WTC11 (cell line): Measurements from ENCODE around the gene MAML3. TPM values are rescaled to one million over a fixed set of nuclear protein-coding genes. Genes with fewer than 3 reads are reported as not detected.
A peak's percentile ranks its signal among the peaks of the same experiment; 100 is the strongest.

ENCODE experiments used
- ATAC-seq: fragments of 200-7000 bp; cut with Tn5 transposase; 2 replicates; pipeline ENCODE4 v1.10.0; 2021; ENCODE audit warnings: mild to moderate bottlenecking, moderate library complexity
- CTCF ChIA-PET: fragments of 300-600 bp; sonication (Branson Sonifier 250); formaldehyde crosslinking; loops from one replicate; lab custom pipeline; 2021; ENCODE audit warnings: antibody characterized with exemption; lab: Charles Lee
- POLR2A ChIA-PET: fragments of 350-600 bp; sonication (Branson Sonifier 250); formaldehyde crosslinking; loops from one replicate; lab custom pipeline; 2021; ENCODE audit warnings: antibody characterized with exemption; lab: Charles Lee
- DNase-seq: peaks from one replicate; pipeline ENCODE4 v3.0.0; 2021; ENCODE audit warnings: low spot score
- H3K27ac Mint-ChIP-seq: 2 replicates; pipeline ENCODE4 v1.8.0; 2021; ENCODE audit warnings: mixed read lengths
- H3K27me3 Mint-ChIP-seq: 2 replicates; pipeline ENCODE4 v1.8.0; 2021; ENCODE audit warnings: low read depth, mild to moderate bottlenecking, moderate library complexity, mixed read lengths
- H3K36me3 Mint-ChIP-seq: 2 replicates; pipeline ENCODE4 v1.8.0; 2021; ENCODE audit warnings: mixed read lengths
- H3K4me1 Mint-ChIP-seq: 2 replicates; pipeline ENCODE4 v1.8.0; 2022; ENCODE audit warnings: mixed read lengths
- H3K4me3 Mint-ChIP-seq: 2 replicates; pipeline ENCODE4 v1.8.0; 2021; ENCODE audit warnings: mild to moderate bottlenecking, moderate library complexity, mixed read lengths
- H3K9me3 Mint-ChIP-seq: 2 replicates; pipeline ENCODE4 v1.8.0; 2021; ENCODE audit warnings: mixed read lengths
- CBFB ChIP-seq: sonication (generic); formaldehyde crosslinking; IDR thresholded peaks from 2 replicates; pipeline ENCODE4 v1.8.1; 2022; ENCODE audit warnings: mild to moderate bottlenecking, low read depth, missing genetic modification reagents
- OVOL2 ChIP-seq: fragments of 250-450 bp; sonication (Bioruptor Pico); IDR thresholded peaks from 2 replicates; pipeline ENCODE4 v1.9.0; 2021; ENCODE audit warnings: mild to moderate bottlenecking, borderline replicate concordance
- ZBTB21 ChIP-seq: sonication (generic); formaldehyde crosslinking; IDR thresholded peaks from 2 replicates; pipeline ENCODE4 v1.8.1; 2023; ENCODE audit warnings: mild to moderate bottlenecking, missing genetic modification reagents, borderline replicate concordance
- ZNF138 ChIP-seq: sonication (generic); formaldehyde crosslinking; conservative IDR thresholded peaks from 2 replicates; pipeline ENCODE4 v1.8.1; 2022; ENCODE audit warnings: mild to moderate bottlenecking, moderate library complexity, missing genetic modification reagents
- ZNF219 ChIP-seq: sonication (generic); formaldehyde crosslinking; IDR thresholded peaks from 2 replicates; pipeline ENCODE4 v1.8.0; 2023; ENCODE audit warnings: missing genetic modification reagents, mild to moderate bottlenecking, borderline replicate concordance
- ZNF232 ChIP-seq: sonication (generic); formaldehyde crosslinking; IDR thresholded peaks from 2 replicates; pipeline ENCODE4 v1.8.0; 2022; ENCODE audit warnings: mild to moderate bottlenecking, missing genetic modification reagents
- ZNF317 ChIP-seq: sonication (generic); formaldehyde crosslinking; IDR thresholded peaks from 2 replicates; pipeline ENCODE4 v1.8.1; 2023; ENCODE audit warnings: low read depth, mild to moderate bottlenecking, moderate library complexity, missing genetic modification reagents, borderline replicate concordance
- ZNF416 ChIP-seq: fragments of 250-450 bp; sonication (Bioruptor Pico); IDR thresholded peaks from 2 replicates; pipeline ENCODE4 v1.9.0; 2021; ENCODE audit warnings: mild to moderate bottlenecking, inconsistent platforms
- total RNA-seq: library from RNA; stranded (reverse); gene quantifications from 3 replicates; pipeline ENCODE4 v1.2.3, GENCODE V29; 2021
- TF ChIP-seq, protein P1 (sequence below): fragments of 250-450 bp; sonication (Bioruptor Pico); IDR thresholded peaks from 2 replicates; pipeline ENCODE4 v1.9.0; 2021; ENCODE audit warnings: mild to moderate bottlenecking, borderline replicate concordance
- TF ChIP-seq, protein P2 (sequence below): fragments of 200-600 bp; IDR thresholded peaks from 2 replicates; pipeline ENCODE4 v1.8.0; 2022; ENCODE audit warnings: antibody characterized with exemption
- TF ChIP-seq, protein P3 (sequence below): sonication (generic); formaldehyde crosslinking; IDR thresholded peaks from 2 replicates; pipeline ENCODE4 v1.8.0; 2023; ENCODE audit warnings: missing genetic modification reagents, mild to moderate bottlenecking, borderline replicate concordance
- TF ChIP-seq, protein P4 (sequence below): sonication (generic); formaldehyde crosslinking; IDR thresholded peaks from 2 replicates; pipeline ENCODE4 v1.8.0; 2022; ENCODE audit warnings: mild to moderate bottlenecking, missing genetic modification reagents
- TF ChIP-seq, protein P5 (sequence below): sonication (generic); formaldehyde crosslinking; IDR thresholded peaks from 2 replicates; pipeline ENCODE4 v1.8.1; 2022; ENCODE audit warnings: mild to moderate bottlenecking, missing genetic modification reagents, moderate library complexity, borderline replicate concordance
- TF ChIP-seq, protein P6 (sequence below): fragments of 250-450 bp; sonication (Bioruptor Pico); conservative IDR thresholded peaks from 2 replicates; pipeline ENCODE4 v1.9.0; 2021; ENCODE audit warnings: mild to moderate bottlenecking
- TF ChIP-seq, protein P7 (sequence below): sonication (generic); formaldehyde crosslinking; IDR thresholded peaks from 2 replicates; pipeline ENCODE4 v1.8.1; 2023; ENCODE audit warnings: mild to moderate bottlenecking, missing genetic modification reagents, moderate library complexity
- TF ChIP-seq, protein P8 (sequence below): sonication (generic); formaldehyde crosslinking; IDR thresholded peaks from 2 replicates; pipeline ENCODE4 v1.8.1; 2023; ENCODE audit warnings: mild to moderate bottlenecking, moderate library complexity, missing genetic modification reagents

MAML3 gene
- total RNA-seq, 1 experiment from 2014 or later, result 7.4 TPM

DNA sequence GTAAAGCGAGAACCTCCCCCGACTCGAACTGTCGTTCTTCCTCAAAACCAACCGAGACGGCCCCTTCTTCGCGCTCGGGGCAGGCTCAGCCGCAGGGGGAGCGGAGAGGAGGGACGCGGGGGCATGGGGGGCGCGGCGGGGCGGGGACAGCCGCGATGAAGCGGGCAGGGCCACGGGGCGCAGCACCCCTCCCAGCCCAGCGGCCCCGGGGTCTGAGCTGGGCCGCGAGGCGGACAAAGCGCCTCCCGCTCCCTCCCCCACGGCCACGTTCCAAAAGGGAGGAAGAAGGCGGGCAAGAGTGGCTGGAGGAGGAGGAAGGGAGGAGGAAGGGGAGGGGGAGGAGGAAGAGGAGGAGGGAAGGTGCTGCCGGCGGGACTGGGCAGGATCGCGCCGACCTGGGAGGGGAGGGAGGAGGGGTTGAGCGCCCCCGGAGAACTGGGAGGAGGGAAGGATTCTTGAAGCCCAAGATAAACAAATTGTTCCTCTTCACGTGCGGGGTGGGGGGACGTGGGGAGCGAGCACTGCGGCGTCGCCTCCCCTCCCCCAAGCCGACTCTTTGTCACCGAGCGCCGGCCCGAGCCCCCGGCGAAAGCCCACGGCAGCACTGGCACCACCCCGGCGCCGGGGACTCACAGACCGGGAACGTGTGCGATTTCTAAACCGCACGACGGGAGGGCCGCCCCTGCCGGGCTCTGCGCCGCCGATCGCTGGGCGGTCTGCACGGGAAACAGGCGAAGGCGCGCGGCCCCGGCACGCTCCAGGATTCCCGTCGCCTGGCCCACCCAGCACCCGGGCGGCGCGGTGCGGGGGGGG is 2.9 kb downstream of the MAML3 start (continued):
- TF ChIP-seq, protein P1, sequence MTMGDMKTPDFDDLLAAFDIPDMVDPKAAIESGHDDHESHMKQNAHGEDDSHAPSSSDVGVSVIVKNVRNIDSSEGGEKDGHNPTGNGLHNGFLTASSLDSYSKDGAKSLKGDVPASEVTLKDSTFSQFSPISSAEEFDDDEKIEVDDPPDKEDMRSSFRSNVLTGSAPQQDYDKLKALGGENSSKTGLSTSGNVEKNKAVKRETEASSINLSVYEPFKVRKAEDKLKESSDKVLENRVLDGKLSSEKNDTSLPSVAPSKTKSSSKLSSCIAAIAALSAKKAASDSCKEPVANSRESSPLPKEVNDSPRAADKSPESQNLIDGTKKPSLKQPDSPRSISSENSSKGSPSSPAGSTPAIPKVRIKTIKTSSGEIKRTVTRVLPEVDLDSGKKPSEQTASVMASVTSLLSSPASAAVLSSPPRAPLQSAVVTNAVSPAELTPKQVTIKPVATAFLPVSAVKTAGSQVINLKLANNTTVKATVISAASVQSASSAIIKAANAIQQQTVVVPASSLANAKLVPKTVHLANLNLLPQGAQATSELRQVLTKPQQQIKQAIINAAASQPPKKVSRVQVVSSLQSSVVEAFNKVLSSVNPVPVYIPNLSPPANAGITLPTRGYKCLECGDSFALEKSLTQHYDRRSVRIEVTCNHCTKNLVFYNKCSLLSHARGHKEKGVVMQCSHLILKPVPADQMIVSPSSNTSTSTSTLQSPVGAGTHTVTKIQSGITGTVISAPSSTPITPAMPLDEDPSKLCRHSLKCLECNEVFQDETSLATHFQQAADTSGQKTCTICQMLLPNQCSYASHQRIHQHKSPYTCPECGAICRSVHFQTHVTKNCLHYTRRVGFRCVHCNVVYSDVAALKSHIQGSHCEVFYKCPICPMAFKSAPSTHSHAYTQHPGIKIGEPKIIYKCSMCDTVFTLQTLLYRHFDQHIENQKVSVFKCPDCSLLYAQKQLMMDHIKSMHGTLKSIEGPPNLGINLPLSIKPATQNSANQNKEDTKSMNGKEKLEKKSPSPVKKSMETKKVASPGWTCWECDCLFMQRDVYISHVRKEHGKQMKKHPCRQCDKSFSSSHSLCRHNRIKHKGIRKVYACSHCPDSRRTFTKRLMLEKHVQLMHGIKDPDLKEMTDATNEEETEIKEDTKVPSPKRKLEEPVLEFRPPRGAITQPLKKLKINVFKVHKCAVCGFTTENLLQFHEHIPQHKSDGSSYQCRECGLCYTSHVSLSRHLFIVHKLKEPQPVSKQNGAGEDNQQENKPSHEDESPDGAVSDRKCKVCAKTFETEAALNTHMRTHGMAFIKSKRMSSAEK (CRISPR knock-in tag), result no peak
- TF ChIP-seq ZNF219 (CRISPR knock-in tag) (no peak), ZNF138 (CRISPR knock-in tag) (no peak; the same call in 1 of the 2 replicates), ZNF317 (CRISPR knock-in tag) (no peak; the same call in 1 of the 2 replicates), ZNF232 (CRISPR knock-in tag) (no peak), ZBTB21 (CRISPR knock-in tag) (no peak; the same call in 1 of the 2 replicates), ZNF416 (no peak)
- TF ChIP-seq, protein P2, sequence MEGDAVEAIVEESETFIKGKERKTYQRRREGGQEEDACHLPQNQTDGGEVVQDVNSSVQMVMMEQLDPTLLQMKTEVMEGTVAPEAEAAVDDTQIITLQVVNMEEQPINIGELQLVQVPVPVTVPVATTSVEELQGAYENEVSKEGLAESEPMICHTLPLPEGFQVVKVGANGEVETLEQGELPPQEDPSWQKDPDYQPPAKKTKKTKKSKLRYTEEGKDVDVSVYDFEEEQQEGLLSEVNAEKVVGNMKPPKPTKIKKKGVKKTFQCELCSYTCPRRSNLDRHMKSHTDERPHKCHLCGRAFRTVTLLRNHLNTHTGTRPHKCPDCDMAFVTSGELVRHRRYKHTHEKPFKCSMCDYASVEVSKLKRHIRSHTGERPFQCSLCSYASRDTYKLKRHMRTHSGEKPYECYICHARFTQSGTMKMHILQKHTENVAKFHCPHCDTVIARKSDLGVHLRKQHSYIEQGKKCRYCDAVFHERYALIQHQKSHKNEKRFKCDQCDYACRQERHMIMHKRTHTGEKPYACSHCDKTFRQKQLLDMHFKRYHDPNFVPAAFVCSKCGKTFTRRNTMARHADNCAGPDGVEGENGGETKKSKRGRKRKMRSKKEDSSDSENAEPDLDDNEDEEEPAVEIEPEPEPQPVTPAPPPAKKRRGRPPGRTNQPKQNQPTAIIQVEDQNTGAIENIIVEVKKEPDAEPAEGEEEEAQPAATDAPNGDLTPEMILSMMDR, result no peak
- TF ChIP-seq, protein P3, sequence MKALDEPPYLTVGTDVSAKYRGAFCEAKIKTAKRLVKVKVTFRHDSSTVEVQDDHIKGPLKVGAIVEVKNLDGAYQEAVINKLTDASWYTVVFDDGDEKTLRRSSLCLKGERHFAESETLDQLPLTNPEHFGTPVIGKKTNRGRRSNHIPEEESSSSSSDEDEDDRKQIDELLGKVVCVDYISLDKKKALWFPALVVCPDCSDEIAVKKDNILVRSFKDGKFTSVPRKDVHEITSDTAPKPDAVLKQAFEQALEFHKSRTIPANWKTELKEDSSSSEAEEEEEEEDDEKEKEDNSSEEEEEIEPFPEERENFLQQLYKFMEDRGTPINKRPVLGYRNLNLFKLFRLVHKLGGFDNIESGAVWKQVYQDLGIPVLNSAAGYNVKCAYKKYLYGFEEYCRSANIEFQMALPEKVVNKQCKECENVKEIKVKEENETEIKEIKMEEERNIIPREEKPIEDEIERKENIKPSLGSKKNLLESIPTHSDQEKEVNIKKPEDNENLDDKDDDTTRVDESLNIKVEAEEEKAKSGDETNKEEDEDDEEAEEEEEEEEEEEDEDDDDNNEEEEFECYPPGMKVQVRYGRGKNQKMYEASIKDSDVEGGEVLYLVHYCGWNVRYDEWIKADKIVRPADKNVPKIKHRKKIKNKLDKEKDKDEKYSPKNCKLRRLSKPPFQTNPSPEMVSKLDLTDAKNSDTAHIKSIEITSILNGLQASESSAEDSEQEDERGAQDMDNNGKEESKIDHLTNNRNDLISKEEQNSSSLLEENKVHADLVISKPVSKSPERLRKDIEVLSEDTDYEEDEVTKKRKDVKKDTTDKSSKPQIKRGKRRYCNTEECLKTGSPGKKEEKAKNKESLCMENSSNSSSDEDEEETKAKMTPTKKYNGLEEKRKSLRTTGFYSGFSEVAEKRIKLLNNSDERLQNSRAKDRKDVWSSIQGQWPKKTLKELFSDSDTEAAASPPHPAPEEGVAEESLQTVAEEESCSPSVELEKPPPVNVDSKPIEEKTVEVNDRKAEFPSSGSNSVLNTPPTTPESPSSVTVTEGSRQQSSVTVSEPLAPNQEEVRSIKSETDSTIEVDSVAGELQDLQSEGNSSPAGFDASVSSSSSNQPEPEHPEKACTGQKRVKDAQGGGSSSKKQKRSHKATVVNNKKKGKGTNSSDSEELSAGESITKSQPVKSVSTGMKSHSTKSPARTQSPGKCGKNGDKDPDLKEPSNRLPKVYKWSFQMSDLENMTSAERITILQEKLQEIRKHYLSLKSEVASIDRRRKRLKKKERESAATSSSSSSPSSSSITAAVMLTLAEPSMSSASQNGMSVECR (CRISPR knock-in tag), result 0 out of 2 replicates have a peak, but pooled peaks have one; percentile 36
- TF ChIP-seq, protein P4, sequence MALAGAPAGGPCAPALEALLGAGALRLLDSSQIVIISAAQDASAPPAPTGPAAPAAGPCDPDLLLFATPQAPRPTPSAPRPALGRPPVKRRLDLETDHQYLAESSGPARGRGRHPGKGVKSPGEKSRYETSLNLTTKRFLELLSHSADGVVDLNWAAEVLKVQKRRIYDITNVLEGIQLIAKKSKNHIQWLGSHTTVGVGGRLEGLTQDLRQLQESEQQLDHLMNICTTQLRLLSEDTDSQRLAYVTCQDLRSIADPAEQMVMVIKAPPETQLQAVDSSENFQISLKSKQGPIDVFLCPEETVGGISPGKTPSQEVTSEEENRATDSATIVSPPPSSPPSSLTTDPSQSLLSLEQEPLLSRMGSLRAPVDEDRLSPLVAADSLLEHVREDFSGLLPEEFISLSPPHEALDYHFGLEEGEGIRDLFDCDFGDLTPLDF (CRISPR knock-in tag), result no peak

DNA sequence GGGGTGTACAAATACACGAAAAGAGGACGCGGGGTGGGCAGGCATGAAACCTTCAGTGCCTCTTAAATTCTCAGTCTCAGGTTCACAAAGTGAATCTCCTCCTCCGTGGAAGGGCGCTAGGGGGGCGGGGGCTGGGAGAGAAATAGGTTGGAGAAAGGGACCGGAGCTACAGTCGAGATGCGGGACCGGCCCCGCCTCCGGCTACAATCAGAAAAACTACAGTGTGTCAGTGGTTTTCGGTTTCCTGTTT is 3.4 kb downstream of the MAML3 start:
- Mint-ChIP-seq H3K4me1 (peaks cover 39% of the 10 kb centered on the region), H3K27me3 (peaks cover 6% of the 10 kb centered on the region; the same call in 1 of the 2 replicates), H3K9me3 (no peaks in the 10 kb centered on the region), H3K36me3 (no peaks in the 10 kb centered on the region), H3K4me3 (peak overlapping the region; percentile 89), H3K27ac (peak overlapping the region; percentile 92)
- POLR2A ChIA-PET, result interaction anchor here (0.6 to 3.3 kb wide), 8 partner anchors 59 to 237 kb away, joined by 3 to 17 read pairs (median 3); no protein-coding TSS in a partner anchor
- no peak for DNase-seq
- CTCF ChIA-PET, result interaction anchor here (0.7 to 2.7 kb wide), 11 partner anchors 9 to 855 kb away, joined by 3 to 12 read pairs (median 3); no protein-coding TSS in a partner anchor
- no peak for ATAC-seq
- TF ChIP-seq OVOL2 (CRISPR knock-in tag) (no peak), CBFB (CRISPR knock-in tag) (no peak)
- TF ChIP-seq, protein P5, sequence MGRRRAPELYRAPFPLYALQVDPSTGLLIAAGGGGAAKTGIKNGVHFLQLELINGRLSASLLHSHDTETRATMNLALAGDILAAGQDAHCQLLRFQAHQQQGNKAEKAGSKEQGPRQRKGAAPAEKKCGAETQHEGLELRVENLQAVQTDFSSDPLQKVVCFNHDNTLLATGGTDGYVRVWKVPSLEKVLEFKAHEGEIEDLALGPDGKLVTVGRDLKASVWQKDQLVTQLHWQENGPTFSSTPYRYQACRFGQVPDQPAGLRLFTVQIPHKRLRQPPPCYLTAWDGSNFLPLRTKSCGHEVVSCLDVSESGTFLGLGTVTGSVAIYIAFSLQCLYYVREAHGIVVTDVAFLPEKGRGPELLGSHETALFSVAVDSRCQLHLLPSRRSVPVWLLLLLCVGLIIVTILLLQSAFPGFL (CRISPR knock-in tag), result no peak
- TF ChIP-seq, protein P6, sequence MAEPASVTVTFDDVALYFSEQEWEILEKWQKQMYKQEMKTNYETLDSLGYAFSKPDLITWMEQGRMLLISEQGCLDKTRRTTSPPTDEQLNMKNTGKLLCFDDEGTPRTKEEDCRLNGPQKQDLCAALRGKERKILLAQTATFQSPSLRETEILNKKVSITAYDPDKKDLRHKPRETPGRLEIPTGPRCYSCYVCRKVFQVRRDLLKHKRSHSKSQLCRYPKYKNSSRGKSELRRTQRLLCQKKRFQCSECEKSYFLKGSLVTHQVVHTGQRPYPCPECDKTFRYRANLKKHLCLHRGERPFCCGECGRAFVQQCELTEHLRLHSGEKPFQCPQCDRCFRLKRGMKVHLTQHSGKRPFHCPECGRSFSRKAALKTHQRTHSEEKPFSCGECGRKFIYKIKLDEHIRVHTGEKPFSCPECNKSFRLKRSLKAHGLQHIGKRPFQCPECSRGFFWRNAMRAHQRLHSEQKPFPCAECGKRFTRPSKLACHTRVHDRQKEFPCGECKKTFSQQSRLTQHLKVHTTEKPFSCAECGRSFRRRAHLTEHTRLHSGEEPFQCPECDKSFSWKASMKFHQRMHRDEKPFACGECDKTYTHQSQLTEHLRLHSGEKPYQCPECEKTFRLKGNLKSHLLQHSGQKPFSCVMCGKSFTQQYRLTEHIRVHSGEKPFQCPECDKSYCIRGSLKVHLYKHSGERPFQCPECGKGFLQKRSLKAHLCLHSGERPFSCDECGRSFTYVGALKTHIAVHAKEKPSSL, result no peak
- TF ChIP-seq, protein P7, sequence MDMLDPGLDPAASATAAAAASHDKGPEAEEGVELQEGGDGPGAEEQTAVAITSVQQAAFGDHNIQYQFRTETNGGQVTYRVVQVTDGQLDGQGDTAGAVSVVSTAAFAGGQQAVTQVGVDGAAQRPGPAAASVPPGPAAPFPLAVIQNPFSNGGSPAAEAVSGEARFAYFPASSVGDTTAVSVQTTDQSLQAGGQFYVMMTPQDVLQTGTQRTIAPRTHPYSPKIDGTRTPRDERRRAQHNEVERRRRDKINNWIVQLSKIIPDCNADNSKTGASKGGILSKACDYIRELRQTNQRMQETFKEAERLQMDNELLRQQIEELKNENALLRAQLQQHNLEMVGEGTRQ (CRISPR knock-in tag), result no peak
- TF ChIP-seq, protein P8, sequence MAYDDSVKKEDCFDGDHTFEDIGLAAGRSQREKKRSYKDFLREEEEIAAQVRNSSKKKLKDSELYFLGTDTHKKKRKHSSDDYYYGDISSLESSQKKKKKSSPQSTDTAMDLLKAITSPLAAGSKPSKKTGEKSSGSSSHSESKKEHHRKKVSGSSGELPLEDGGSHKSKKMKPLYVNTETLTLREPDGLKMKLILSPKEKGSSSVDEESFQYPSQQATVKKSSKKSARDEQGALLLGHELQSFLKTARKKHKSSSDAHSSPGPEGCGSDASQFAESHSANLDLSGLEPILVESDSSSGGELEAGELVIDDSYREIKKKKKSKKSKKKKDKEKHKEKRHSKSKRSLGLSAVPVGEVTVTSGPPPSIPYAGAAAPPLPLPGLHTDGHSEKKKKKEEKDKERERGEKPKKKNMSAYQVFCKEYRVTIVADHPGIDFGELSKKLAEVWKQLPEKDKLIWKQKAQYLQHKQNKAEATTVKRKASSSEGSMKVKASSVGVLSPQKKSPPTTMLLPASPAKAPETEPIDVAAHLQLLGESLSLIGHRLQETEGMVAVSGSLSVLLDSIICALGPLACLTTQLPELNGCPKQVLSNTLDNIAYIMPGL (CRISPR knock-in tag), result no peak
